HG02970 (cell line): ENCODE results near the gene GJA5.
"Not testable (repeated sequence)": the region's sequence is repeated elsewhere in the genome, so short reads cannot be mapped to it uniquely, and the experiment has no call there.

Experiments used
- ATAC-seq: cut with Tn5 transposase; IDR thresholded peaks from one replicate; pipeline ENCODE4 v1.9.1; 2021; ENCODE audit warnings: mild to moderate bottlenecking, moderate library complexity, moderate number of reproducible peaks; ENCODE audit not compliant: unreplicated experiment, low FRiP score

The GJA5 gene

GRCh38 chr1:147735423-147735822, 25.0 kb downstream of the GJA5 start:
- ATAC-seq: no peak

GRCh38 chr1:147734291-147734841, 26.0 kb downstream of the GJA5 start:
- not testable (repeated sequence) for ATAC-seq

GRCh38 chr1:147729315-147729714, 31.1 kb downstream of the GJA5 start:
- ATAC-seq: no peak

- no peak for ATAC-seq
These were observed 34.2 kb downstream of the GJA5 start for GRCh38 chr1:147726168-147726567.

GRCh38 chr1:147725685-147726084, 34.7 kb downstream of the GJA5 start:
- ATAC-seq: no peak

GRCh38 chr1:147723691-147724323, 36.6 kb downstream of the GJA5 start:
- no peak for ATAC-seq

GRCh38 chr1:147722124-147722523, 38.3 kb downstream of the GJA5 start:
- no peak for ATAC-seq

- ATAC-seq: no peak
These were observed 38.7 kb downstream of the GJA5 start for GRCh38 chr1:147721716-147722115.

- ATAC-seq: no peak
These were observed 39.8 kb downstream of the GJA5 start for GRCh38 chr1:147720557-147720956.

- no peak for ATAC-seq
These were observed 40.6 kb downstream of the GJA5 start for GRCh38 chr1:147719711-147720225.

GRCh38 chr1:147719029-147719698, 41.2 kb downstream of the GJA5 start:
- no peak for ATAC-seq

- ATAC-seq: no peak
These were observed 42.7 kb downstream of the GJA5 start for GRCh38 chr1:147717706-147718097.

GRCh38 chr1:147717051-147717705, 43.2 kb downstream of the GJA5 start:
- ATAC-seq: no peak

GRCh38 chr1:147712605-147713004, 47.8 kb downstream of the GJA5 start:
- ATAC-seq: no peak
